ENCODE measurements around the gene CLDN14.

- TF ChIP-seq TARDBP (IDR thresholded peaks at IDR 0.05) (no peak), PKNOX1 (IDR thresholded peaks at IDR 0.05) (no peak), SP1 (IDR thresholded peaks at IDR 0.05) (no peak), FOXM1 (IDR thresholded peaks at IDR 0.05; ENCODE audit: borderline replicate concordance) (no peak), ZNF384 (IDR thresholded peaks at IDR 0.05) (no peak), BHLHE40 (IDR thresholded peaks at IDR 0.05; ENCODE audit: borderline replicate concordance) (no peak), SUZ12 (IDR thresholded peaks at IDR 0.05) (no peak)
Observed at GRCh38 chr21:36415375-36415774, 64.5 kb downstream of the CLDN14 start.

All from HEK293T (cell line).